ENCODE data around the gene FHDC1. TPM values are rescaled to one million over a fixed set of nuclear protein-coding genes. Genes with fewer than 3 reads are reported as not detected.

Gene FHDC1
- total RNA-seq, 2 experiments from 2014 or later = 0.05 to 0.11 TPM

- ChIA-PET CTCF (no interaction called here), POLR2A (interaction anchor here (1.0 kb wide), 1 partner anchor 16 kb away, joined by 3 read pairs; no protein-coding TSS in a partner anchor)
- peaks cover 2% of the 10 kb centered on the region for H3K27me3 Mint-ChIP-seq
- no peak overlapping the region for H3K27ac Mint-ChIP-seq
- no peaks in the 10 kb centered on the region for H3K4me1 Mint-ChIP-seq (ENCODE audit: low read depth)
- DNase-seq (no peak), ATAC-seq (no peak)
- no peaks in the 10 kb centered on the region for H3K9me3 Mint-ChIP-seq
- intact Hi-C loops (cut with micrococcal nuclease) = no loop called here
- H3K4me3 Mint-ChIP-seq = no peak overlapping the region
- no peaks in the 10 kb centered on the region for H3K36me3 Mint-ChIP-seq (ENCODE audit: low read depth)
- TF ChIP-seq, protein P1, sequence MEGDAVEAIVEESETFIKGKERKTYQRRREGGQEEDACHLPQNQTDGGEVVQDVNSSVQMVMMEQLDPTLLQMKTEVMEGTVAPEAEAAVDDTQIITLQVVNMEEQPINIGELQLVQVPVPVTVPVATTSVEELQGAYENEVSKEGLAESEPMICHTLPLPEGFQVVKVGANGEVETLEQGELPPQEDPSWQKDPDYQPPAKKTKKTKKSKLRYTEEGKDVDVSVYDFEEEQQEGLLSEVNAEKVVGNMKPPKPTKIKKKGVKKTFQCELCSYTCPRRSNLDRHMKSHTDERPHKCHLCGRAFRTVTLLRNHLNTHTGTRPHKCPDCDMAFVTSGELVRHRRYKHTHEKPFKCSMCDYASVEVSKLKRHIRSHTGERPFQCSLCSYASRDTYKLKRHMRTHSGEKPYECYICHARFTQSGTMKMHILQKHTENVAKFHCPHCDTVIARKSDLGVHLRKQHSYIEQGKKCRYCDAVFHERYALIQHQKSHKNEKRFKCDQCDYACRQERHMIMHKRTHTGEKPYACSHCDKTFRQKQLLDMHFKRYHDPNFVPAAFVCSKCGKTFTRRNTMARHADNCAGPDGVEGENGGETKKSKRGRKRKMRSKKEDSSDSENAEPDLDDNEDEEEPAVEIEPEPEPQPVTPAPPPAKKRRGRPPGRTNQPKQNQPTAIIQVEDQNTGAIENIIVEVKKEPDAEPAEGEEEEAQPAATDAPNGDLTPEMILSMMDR (IDR thresholded peaks at IDR 0.05) = no peak
Observed at GRCh38 chr4:152992027-152992426, 55.9 kb downstream of the FHDC1 start.

DNA sequence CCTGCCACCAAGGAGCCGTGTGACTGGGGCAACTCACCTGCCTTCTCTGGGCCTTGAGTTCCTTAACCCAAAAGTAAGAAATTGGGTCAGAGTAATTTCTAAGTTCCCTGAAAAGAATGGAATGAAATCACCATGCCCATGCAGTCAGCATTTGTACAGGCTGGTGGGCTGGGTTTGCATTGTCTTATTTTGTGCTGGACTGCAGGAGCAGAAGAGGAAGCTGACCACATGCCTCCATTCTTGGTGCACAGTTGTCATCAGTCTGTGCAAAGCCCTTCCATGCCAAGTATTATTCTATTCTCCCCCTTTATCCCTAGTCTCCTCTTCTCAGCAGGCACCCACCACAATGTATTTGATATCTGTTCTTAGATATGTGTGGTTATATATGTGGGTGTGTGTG, 56.3 kb downstream of the FHDC1 start:
- ATAC-seq (no peak), DNase-seq (no peak)
- Mint-ChIP-seq H3K27me3 (peaks cover 3% of the 10 kb centered on the region), H3K9me3 (no peaks in the 10 kb centered on the region), H3K27ac (no peak overlapping the region), H3K36me3 (ENCODE audit: low read depth) (no peaks in the 10 kb centered on the region), H3K4me3 (no peak overlapping the region), H3K4me1 (ENCODE audit: low read depth) (no peaks in the 10 kb centered on the region)
- ChIA-PET CTCF (no interaction called here), POLR2A (interaction anchor here (1.0 kb wide), 1 partner anchor 16 kb away, joined by 3 read pairs; no protein-coding TSS in a partner anchor)
- intact Hi-C loops (cut with micrococcal nuclease) = no loop called here
- TF ChIP-seq, protein P1 (IDR thresholded peaks at IDR 0.05) = no peak

- CTCF ChIA-PET = no interaction called here
- POLR2A ChIA-PET = no interaction called here
Observed at GRCh38 chr4:152994038-152994437, 57.9 kb downstream of the FHDC1 start.

DNA sequence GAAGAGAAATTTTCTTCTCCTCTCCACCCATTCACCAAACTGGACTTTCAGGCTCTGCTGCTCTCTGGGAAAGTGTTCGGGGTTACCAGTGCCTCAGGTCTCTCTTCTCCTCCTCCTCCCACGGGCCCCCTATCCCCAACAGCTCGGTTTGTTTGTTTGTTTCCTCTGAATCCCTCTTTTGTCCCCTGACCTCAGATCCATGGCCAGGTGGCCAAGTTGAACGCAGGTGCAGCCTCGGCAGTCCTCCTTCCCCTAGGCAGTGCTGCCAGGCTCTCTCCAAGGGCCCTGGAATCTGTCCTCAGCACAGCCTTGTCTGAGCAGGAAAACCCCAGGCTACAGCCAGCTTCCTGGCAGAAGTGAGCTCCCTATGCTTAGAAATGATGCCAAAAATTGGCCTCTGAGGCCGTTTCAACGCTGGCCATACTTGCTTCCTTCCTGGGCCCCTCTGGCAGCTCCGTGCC, 60.0 kb downstream of the FHDC1 start:
- Mint-ChIP-seq H3K27me3 (peaks cover 7% of the 10 kb centered on the region), H3K27ac (no peak overlapping the region), H3K9me3 (no peaks in the 10 kb centered on the region), H3K4me1 (ENCODE audit: low read depth) (no peaks in the 10 kb centered on the region), H3K36me3 (ENCODE audit: low read depth) (no peaks in the 10 kb centered on the region), H3K4me3 (no peak overlapping the region)
- intact Hi-C loops (cut with micrococcal nuclease) = no loop called here
- TF ChIP-seq, protein P1 (IDR thresholded peaks at IDR 0.05) = no peak
- ATAC-seq = no peak
- ChIA-PET CTCF (no interaction called here), POLR2A (no interaction called here)
- DNase-seq = no peak

More at GRCh38 chr4:152994038-152994437, 57.9 kb downstream of the FHDC1 start:
- no peak overlapping the region for H3K27ac Mint-ChIP-seq
- DNase-seq (no peak), ATAC-seq (no peak)
- H3K9me3 Mint-ChIP-seq = no peaks in the 10 kb centered on the region
- no peaks in the 10 kb centered on the region for H3K4me1 Mint-ChIP-seq (ENCODE audit: low read depth)
- H3K4me3 Mint-ChIP-seq = no peak overlapping the region
- H3K36me3 Mint-ChIP-seq (ENCODE audit: low read depth) = no peaks in the 10 kb centered on the region
- peaks cover 3% of the 10 kb centered on the region for H3K27me3 Mint-ChIP-seq
- TF ChIP-seq, protein P1 (IDR thresholded peaks at IDR 0.05) = no peak
- intact Hi-C loops (cut with micrococcal nuclease) = no loop called here

- Mint-ChIP-seq H3K9me3 (no peaks in the 10 kb centered on the region), H3K36me3 (ENCODE audit: low read depth) (no peaks in the 10 kb centered on the region), H3K4me3 (no peak overlapping the region), H3K4me1 (ENCODE audit: low read depth) (no peaks in the 10 kb centered on the region), H3K27me3 (peaks cover 7% of the 10 kb centered on the region), H3K27ac (no peak overlapping the region)
- ATAC-seq (no peak), DNase-seq (no peak)
- intact Hi-C loops (cut with micrococcal nuclease) = no loop called here
- POLR2A ChIA-PET = no interaction called here
- TF ChIP-seq, protein P1 (IDR thresholded peaks at IDR 0.05) = no peak
- CTCF ChIA-PET = no interaction called here
Observed at GRCh38 chr4:152996672-152997071, 60.5 kb downstream of the FHDC1 start.

Data from activated CD8-positive, alpha-beta T cell treated with anti-CD3 and anti-CD28 coated beads for 36 hours (primary cell).